Adipocyte (in vitro differentiated cells): ENCODE data around the gene RND3.

Experiments
- DNase-seq: peaks from one replicate; pipeline ENCODE4 v3.0.0-alpha.2; 2015; ENCODE audit warnings: low read depth
- H3K27me3 ChIP-seq: replicated peaks from 2 replicates; pipeline ENCODE4 v1.7.0; 2013; ENCODE audit warnings: mild to moderate bottlenecking, low read length, moderate library complexity; ENCODE audit not compliant: control insufficient read depth, insufficient read depth
- H3K36me3 ChIP-seq: 2 replicates; pipeline ENCODE4 v1.7.0; 2013; ENCODE audit warnings: low read length, mild to moderate bottlenecking, moderate library complexity; ENCODE audit not compliant: control insufficient read depth, insufficient read depth, severe bottlenecking
- H3K4me1 ChIP-seq: 2 replicates; pipeline ENCODE4 v1.7.0; 2013; ENCODE audit warnings: mild to moderate bottlenecking, low read length, moderate library complexity; ENCODE audit not compliant: control insufficient read depth, insufficient read depth
- H3K4me3 ChIP-seq: 2 replicates; pipeline ENCODE4 v1.7.0; 2013; ENCODE audit warnings: mild to moderate bottlenecking, low read length, moderate library complexity
- H3K9ac ChIP-seq: 2 replicates; pipeline ENCODE4 v1.7.0; 2013; ENCODE audit warnings: mild to moderate bottlenecking, low read length, moderate library complexity
- H3K9me3 ChIP-seq: 2 replicates; pipeline ENCODE4 v1.7.0; 2013; ENCODE audit warnings: mild to moderate bottlenecking, low read length, moderate library complexity; ENCODE audit not compliant: control insufficient read depth

RND3 gene

GRCh38 chr2:150464270-150464669 is 23.2 kb downstream of the RND3 start:
- Histone ChIP-seq H3K9me3 (no peaks in the 10 kb centered on the region), H3K9ac (no peak overlapping the region), H3K36me3 (peaks cover 20% of the 10 kb centered on the region), H3K4me1 (peaks cover 45% of the 10 kb centered on the region), H3K27me3 (no peaks in the 10 kb centered on the region), H3K4me3 (no peak overlapping the region)
- no peak for DNase-seq

GRCh38 chr2:150462770-150463169 is 24.7 kb downstream of the RND3 start:
- Histone ChIP-seq H3K9ac (no peak overlapping the region), H3K9me3 (no peaks in the 10 kb centered on the region), H3K27me3 (no peaks in the 10 kb centered on the region), H3K4me3 (no peak overlapping the region), H3K36me3 (peaks cover 5% of the 10 kb centered on the region), H3K4me1 (peaks cover 31% of the 10 kb centered on the region)
- no peak for DNase-seq

GRCh38 chr2:150459281-150459680 is 28.2 kb downstream of the RND3 start:
- H3K4me1 ChIP-seq: peaks cover 9% of the 10 kb centered on the region
- H3K4me3 ChIP-seq: no peak overlapping the region
- H3K27me3 ChIP-seq: no peaks in the 10 kb centered on the region
- no peaks in the 10 kb centered on the region for H3K9me3 ChIP-seq
- H3K36me3 ChIP-seq: no peaks in the 10 kb centered on the region
- no peak overlapping the region for H3K9ac ChIP-seq
- peak; percentile 26 for DNase-seq

- Histone ChIP-seq H3K9me3 (peaks cover 10% of the 10 kb centered on the region), H3K9ac (no peak overlapping the region), H3K4me3 (no peak overlapping the region), H3K4me1 (peaks cover 3% of the 10 kb centered on the region), H3K27me3 (no peaks in the 10 kb centered on the region), H3K36me3 (no peaks in the 10 kb centered on the region)
- DNase-seq: peak; percentile 54
Measured at GRCh38 chr2:150450765-150451164, 36.7 kb downstream of the RND3 start.

GRCh38 chr2:150449856-150450255 is 37.6 kb downstream of the RND3 start:
- no peak overlapping the region for H3K9ac ChIP-seq
- H3K4me1 ChIP-seq: peaks cover 3% of the 10 kb centered on the region
- H3K36me3 ChIP-seq: no peaks in the 10 kb centered on the region
- peaks cover 10% of the 10 kb centered on the region for H3K9me3 ChIP-seq
- no peaks in the 10 kb centered on the region for H3K27me3 ChIP-seq
- H3K4me3 ChIP-seq: no peak overlapping the region
- no peak for DNase-seq

GRCh38 chr2:150445398-150445797 is 42.1 kb downstream of the RND3 start:
- Histone ChIP-seq H3K36me3 (no peaks in the 10 kb centered on the region), H3K27me3 (no peaks in the 10 kb centered on the region), H3K4me1 (no peaks in the 10 kb centered on the region), H3K9ac (no peak overlapping the region), H3K4me3 (no peak overlapping the region), H3K9me3 (no peaks in the 10 kb centered on the region)
- no peak for DNase-seq

- H3K9me3 ChIP-seq: no peaks in the 10 kb centered on the region
- no peaks in the 10 kb centered on the region for H3K4me1 ChIP-seq
- no peak overlapping the region for H3K9ac ChIP-seq
Measured at GRCh38 chr2:150442484-150442883, 45.0 kb downstream of the RND3 start.

GRCh38 chr2:150441784-150442183 is 45.7 kb downstream of the RND3 start:
- Histone ChIP-seq H3K9ac (no peak overlapping the region), H3K9me3 (no peaks in the 10 kb centered on the region), H3K4me1 (no peaks in the 10 kb centered on the region), H3K27me3 (no peaks in the 10 kb centered on the region), H3K36me3 (no peaks in the 10 kb centered on the region), H3K4me3 (no peak overlapping the region)
- peak; percentile 16 for DNase-seq

More at GRCh38 chr2:150442484-150442883, 45.0 kb downstream of the RND3 start:
- Histone ChIP-seq H3K36me3 (no peaks in the 10 kb centered on the region), H3K27me3 (no peaks in the 10 kb centered on the region), H3K4me3 (no peak overlapping the region)
- DNase-seq: no peak

- no peaks in the 10 kb centered on the region for H3K4me1 ChIP-seq
- H3K36me3 ChIP-seq: no peaks in the 10 kb centered on the region
- H3K9me3 ChIP-seq: no peaks in the 10 kb centered on the region
- no peak overlapping the region for H3K9ac ChIP-seq
- H3K27me3 ChIP-seq: no peaks in the 10 kb centered on the region
- no peak overlapping the region for H3K4me3 ChIP-seq
- DNase-seq: no peak
Measured at GRCh38 chr2:150441226-150441625, 46.2 kb downstream of the RND3 start.

- no peak for DNase-seq
- no peak overlapping the region for H3K4me3 ChIP-seq
- H3K36me3 ChIP-seq: no peaks in the 10 kb centered on the region
- no peaks in the 10 kb centered on the region for H3K4me1 ChIP-seq
- H3K9ac ChIP-seq: no peak overlapping the region
- H3K27me3 ChIP-seq: no peaks in the 10 kb centered on the region
- H3K9me3 ChIP-seq: no peaks in the 10 kb centered on the region
Measured at GRCh38 chr2:150438654-150439053, 48.8 kb downstream of the RND3 start.

GRCh38 chr2:150438041-150438440 is 49.4 kb downstream of the RND3 start:
- no peak for DNase-seq
- H3K4me3 ChIP-seq: no peak overlapping the region
- no peaks in the 10 kb centered on the region for H3K36me3 ChIP-seq
- H3K27me3 ChIP-seq: no peaks in the 10 kb centered on the region
- no peaks in the 10 kb centered on the region for H3K9me3 ChIP-seq
- no peaks in the 10 kb centered on the region for H3K4me1 ChIP-seq
- H3K9ac ChIP-seq: no peak overlapping the region

GRCh38 chr2:150432312-150432625 is 55.2 kb downstream of the RND3 start:
- H3K9ac ChIP-seq: no peak overlapping the region
- H3K4me3 ChIP-seq: no peak overlapping the region
- no peak for DNase-seq
- no peaks in the 10 kb centered on the region for H3K27me3 ChIP-seq
- no peaks in the 10 kb centered on the region for H3K4me1 ChIP-seq
- no peaks in the 10 kb centered on the region for H3K36me3 ChIP-seq
- H3K9me3 ChIP-seq: no peaks in the 10 kb centered on the region
